Psoas muscle (tissue), 8 donors: ENCODE measurements around the gene SMTN. TPM values are rescaled to one million over a fixed set of nuclear protein-coding genes. Genes with fewer than 3 reads are reported as not detected.

Experiments used
- ATAC-seq, 4 donors: fragments of 200-7000 bp; cut with Tn5 transposase; one replicate each; pipeline ENCODE4 v1.9.1; 2020; ENCODE audit warnings: moderate library complexity in 3 of 4, mild to moderate bottlenecking in 2 of 4
- DNase-seq, 2 donors: peaks; one replicate each; pipeline ENCODE4 v3.0.0-alpha.2; 2020
- H3K27ac ChIP-seq: fragments of 200-600 bp; one replicate; pipeline ENCODE4 v1.8.0; 2022
- H3K27me3 ChIP-seq, 3 donors: fragments of 200-600 bp in 1 of 3; one replicate each; pipeline versions ENCODE4 v1.6.1 to v1.8.0; 2013 to 2022; ENCODE audit warnings: low read length in 2 of 3, mild to moderate bottlenecking in 2 of 3, moderate library complexity in 1 of 3; ENCODE audit not compliant: insufficient read depth in 3 of 3
- H3K36me3 ChIP-seq, 2 donors: fragments of 200-600 bp in 1 of 2; one replicate each; pipeline versions ENCODE4 v1.6.1 to v1.8.0; 2013 to 2022; ENCODE audit warnings: low read depth in 1 of 2, mild to moderate bottlenecking in 1 of 2, moderate library complexity in 1 of 2; ENCODE audit not compliant: insufficient read depth in 1 of 2
- H3K4me1 ChIP-seq: fragments of 200-600 bp; one replicate; pipeline ENCODE4 v1.8.0; 2022
- H3K4me3 ChIP-seq: fragments of 200-600 bp; one replicate; pipeline ENCODE4 v1.8.0; 2022; ENCODE audit warnings: mild to moderate bottlenecking
- H3K9me3 ChIP-seq: fragments of 200-600 bp; one replicate; pipeline ENCODE4 v1.8.0; 2022
- WGBS, 3 donors: extraction: QIAGEN DNeasy Blood & Tissue Kit; methylation state at CpG; one replicate each; pipeline versions ENCODE4 v1.1.6 to v1.1.7; 2013; 5-methylcytosine and 5-hydroxymethylcytosine counted together
- intact Hi-C, 2 donors: fragments of 100-400 bp; cut with DNase I; formaldehyde crosslinking; loops; one replicate each; pipeline versions ENCODE4 v1.11.0 to v1.14.2; 2022
- polyA plus RNA-seq, 3 donors: library from polyadenylated mRNA; stranded (reverse); fragments of 200-250 nt; gene quantifications; one replicate each; pipeline ENCODE4 v1.2.3, GENCODE V29; 2013
- total RNA-seq, 4 donors: library from RNA; stranded (reverse); fragmentation: NEBNext Ultra II Directional in 2 of 4; extraction: Animal tissue kit (Norgen Biotek cat#: 25700) in 2 of 4; gene quantifications; one replicate each; pipeline versions ENCODE4 v1.2.1 to v1.2.4, GENCODE V29; 2021 to 2023
- TF ChIP-seq, protein P1 (sequence below): fragments of 200-600 bp; IDR thresholded peaks from one replicate; pipeline ENCODE4 v1.8.0; 2022; ENCODE audit warnings: antibody characterized with exemption
- donor health status: healthy with polysubstance abuse.
- donor health status: DM: no; HTN: no; CAD: no; lungs with moderate emphysema.
- donor health status: Bipolar disorder and iron deficiency.
- donor health status: healthy.
- donor health status: DM: yes; HTN: yes; CAD: no.
- donor health status: DM: no; HTN: no; CAD: no.
- donor health status: DM: no; HTN: no; CAD: no.
- donor health status: DM: yes; HTN: yes; CAD: no.

Gene SMTN
- total and polyA plus RNA-seq, 7 donors, result 23.0 to 79.3 (median 43.4) TPM

DNA sequence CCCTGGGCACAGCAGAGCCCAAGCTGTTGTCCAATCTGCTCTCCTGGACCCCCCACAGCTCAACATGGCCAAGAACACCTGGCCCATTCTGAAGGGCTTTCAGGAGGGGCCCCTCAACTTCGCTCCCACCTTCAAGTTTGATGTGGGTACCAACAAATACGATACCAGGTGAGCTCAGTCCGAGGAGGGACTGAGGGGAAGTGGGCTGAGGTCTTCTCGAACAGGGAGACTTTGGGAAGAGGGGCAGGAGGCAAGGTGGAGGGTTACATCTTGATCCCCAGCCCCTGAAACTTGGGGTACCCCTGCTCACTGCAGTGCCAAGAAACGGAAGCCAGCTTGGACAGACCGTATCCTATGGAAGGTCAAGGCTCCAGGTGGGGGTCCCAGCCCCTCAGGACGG lies 47.0 kb downstream of the SMTN start:
- Histone ChIP-seq H3K4me3 (no peak overlapping the region), H3K36me3 (no peaks in the 10 kb centered on the region), H3K27me3 (no peaks in the 10 kb centered on the region), H3K27ac (no peak overlapping the region), H3K9me3 (no peaks in the 10 kb centered on the region), H3K4me1 (no peaks in the 10 kb centered on the region)
- 90 to 95% (median 94%) methylated on average over 7 of the region's 7 CpGs for WGBS, 3 donors
- TF ChIP-seq, protein P1, sequence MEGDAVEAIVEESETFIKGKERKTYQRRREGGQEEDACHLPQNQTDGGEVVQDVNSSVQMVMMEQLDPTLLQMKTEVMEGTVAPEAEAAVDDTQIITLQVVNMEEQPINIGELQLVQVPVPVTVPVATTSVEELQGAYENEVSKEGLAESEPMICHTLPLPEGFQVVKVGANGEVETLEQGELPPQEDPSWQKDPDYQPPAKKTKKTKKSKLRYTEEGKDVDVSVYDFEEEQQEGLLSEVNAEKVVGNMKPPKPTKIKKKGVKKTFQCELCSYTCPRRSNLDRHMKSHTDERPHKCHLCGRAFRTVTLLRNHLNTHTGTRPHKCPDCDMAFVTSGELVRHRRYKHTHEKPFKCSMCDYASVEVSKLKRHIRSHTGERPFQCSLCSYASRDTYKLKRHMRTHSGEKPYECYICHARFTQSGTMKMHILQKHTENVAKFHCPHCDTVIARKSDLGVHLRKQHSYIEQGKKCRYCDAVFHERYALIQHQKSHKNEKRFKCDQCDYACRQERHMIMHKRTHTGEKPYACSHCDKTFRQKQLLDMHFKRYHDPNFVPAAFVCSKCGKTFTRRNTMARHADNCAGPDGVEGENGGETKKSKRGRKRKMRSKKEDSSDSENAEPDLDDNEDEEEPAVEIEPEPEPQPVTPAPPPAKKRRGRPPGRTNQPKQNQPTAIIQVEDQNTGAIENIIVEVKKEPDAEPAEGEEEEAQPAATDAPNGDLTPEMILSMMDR, result no peak
- intact Hi-C loops, result no loop called here
- no peak for ATAC-seq
- DNase-seq, result peak in 1 of 2 donors; percentile 34

DNA sequence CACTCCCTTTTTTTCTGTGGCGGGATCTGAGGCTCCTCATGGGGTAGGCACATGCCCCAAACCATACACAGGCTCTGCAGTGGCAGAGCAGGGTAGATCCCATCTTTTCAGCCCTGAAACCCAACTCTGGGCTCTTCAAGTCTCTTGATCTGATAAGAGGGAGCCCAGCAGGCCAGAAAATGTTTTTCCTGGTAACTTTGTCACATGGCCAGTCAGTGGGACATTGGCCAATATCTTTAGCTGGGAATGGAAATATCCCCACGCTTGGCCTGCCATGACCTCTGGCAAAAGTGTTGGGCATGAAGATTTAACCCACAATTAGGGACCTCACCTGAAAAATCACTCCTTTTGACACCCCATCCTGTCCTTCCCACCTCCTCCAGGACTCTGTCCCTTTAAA lies 49.8 kb downstream of the SMTN start:
- no peak overlapping the region for H3K27ac ChIP-seq
- ATAC-seq (no peak), DNase-seq (peak in 1 of 2 donors; percentile 25)
- no peaks in the 10 kb centered on the region for H3K27me3 ChIP-seq
- H3K4me3 ChIP-seq, result no peak overlapping the region
- TF ChIP-seq, protein P1, result no peak
- H3K4me1 ChIP-seq, result no peaks in the 10 kb centered on the region
- H3K36me3 ChIP-seq, result no peaks in the 10 kb centered on the region
- no peaks in the 10 kb centered on the region for H3K9me3 ChIP-seq
- intact Hi-C loops, result no loop called here
- 74 to 86% (median 76%) methylated on average over 2 of the region's 2 CpGs for WGBS, 3 donors

DNA sequence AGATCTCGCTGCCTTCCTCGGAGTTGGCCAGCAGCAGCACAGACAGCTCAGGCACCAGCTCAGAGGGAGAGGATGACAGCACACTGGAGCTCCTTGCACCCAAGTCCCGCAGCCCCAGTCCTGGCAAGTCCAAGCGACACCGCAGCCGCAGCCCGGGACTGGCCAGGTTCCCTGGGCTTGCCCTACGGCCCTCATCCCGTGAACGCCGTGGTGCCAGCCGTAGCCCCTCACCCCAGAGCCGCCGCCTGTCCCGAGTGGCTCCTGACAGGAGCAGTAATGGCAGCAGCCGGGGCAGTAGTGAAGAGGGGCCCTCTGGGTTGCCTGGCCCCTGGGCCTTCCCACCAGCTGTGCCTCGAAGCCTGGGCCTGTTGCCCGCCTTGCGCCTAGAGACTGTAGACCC lies 52.8 kb downstream of the SMTN start:
- TF ChIP-seq, protein P1, result no peak
- Histone ChIP-seq H3K4me3 (no peak overlapping the region), H3K36me3 (no peaks in the 10 kb centered on the region), H3K27me3 (no peaks in the 10 kb centered on the region), H3K9me3 (no peaks in the 10 kb centered on the region), H3K27ac (no peak overlapping the region), H3K4me1 (no peaks in the 10 kb centered on the region)
- peak in 1 of 2 donors; percentile 45 for DNase-seq
- no peak for ATAC-seq
- intact Hi-C loops, result no loop called here
- 92 to 96% (median 93%) methylated on average over 18 to 19 of the region's 19 CpGs for WGBS, 3 donors

DNA sequence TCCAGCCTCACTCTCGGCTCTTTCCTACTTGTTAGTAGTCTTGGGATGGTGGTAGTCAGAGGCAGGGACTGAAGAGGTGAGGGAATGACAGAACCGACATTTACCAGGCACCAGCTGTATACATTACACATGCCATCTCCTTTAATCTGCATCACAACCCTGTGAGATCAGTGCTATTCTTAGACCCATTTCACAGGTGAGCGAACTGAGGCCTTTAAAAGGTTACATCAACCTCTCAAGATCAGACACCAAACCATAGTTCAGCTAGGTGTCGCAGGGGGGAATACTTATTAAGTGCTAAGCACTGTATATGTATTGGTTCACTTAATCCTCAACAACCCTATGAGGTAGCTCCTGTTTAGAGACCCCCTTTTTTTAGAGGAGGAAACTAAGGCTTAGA lies 53.6 kb downstream of the SMTN start:
- H3K36me3 ChIP-seq, result no peaks in the 10 kb centered on the region
- TF ChIP-seq, protein P1, result no peak
- no peaks in the 10 kb centered on the region for H3K27me3 ChIP-seq
- no peaks in the 10 kb centered on the region for H3K9me3 ChIP-seq
- no peak for ATAC-seq
- 88 to 91% (median 91%) methylated on average over 4 of the region's 4 CpGs for WGBS, 3 donors
- H3K4me1 ChIP-seq, result no peaks in the 10 kb centered on the region
- H3K4me3 ChIP-seq, result no peak overlapping the region
- intact Hi-C loops, result no loop called here
- no peak for DNase-seq
- H3K27ac ChIP-seq, result no peak overlapping the region

DNA sequence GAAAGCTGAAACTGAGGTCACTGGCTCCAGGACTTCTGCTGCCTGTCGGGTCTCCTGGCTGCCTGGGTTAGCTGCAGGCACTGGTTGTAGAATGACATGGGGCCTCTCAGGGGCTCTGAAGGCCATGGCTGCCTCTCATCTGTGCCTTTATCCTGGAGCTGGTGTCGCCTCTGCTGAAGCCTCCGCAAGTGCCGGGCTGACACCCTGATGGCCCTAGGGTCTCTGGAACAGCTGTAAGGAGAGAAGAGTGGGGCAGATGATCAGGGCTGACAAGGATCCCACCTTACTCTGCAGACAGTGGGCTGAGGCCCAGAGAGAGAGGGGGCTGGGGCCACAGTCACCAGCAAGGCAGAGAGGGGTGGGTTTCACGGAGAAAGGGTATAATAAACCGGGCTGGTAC lies 54.6 kb downstream of the SMTN start:
- peaks cover 0 to 4% (median 0%) of the 10 kb centered on the region in 3 donors for H3K27me3 ChIP-seq
- 82 to 89% (median 88%) methylated on average over 6 of the region's 6 CpGs for WGBS, 3 donors
- H3K27ac ChIP-seq, result no peak overlapping the region
- DNase-seq (peak in 1 of 2 donors; percentile 23), ATAC-seq (no peak)
- intact Hi-C loops, result no loop called here
- H3K9me3 ChIP-seq, result no peaks in the 10 kb centered on the region
- no peaks in the 10 kb centered on the region for H3K36me3 ChIP-seq
- H3K4me1 ChIP-seq, result no peaks in the 10 kb centered on the region
- TF ChIP-seq, protein P1, result no peak
- H3K4me3 ChIP-seq, result no peak overlapping the region
